NT2/D1 (cell line): ENCODE measurements around the gene TPSB2.
A peak's percentile ranks its signal among the peaks of the same experiment; 100 is the strongest.
"Not testable (repeated sequence)": the region's sequence is repeated elsewhere in the genome, so short reads cannot be mapped to it uniquely, and the experiment has no call there.

ENCODE experiments used
- DNase-seq: peaks from one replicate; pipeline ENCODE4 v3.0.0-alpha.2; 2011; ENCODE audit warnings: low read depth, low spot score
- H3K27me3 ChIP-seq: 2 replicates; pipeline ENCODE4 v1.6.0; 2011; ENCODE audit warnings: mild to moderate bottlenecking; ENCODE audit not compliant: insufficient read length, insufficient read depth
- H3K36me3 ChIP-seq: 2 replicates; pipeline ENCODE4 v1.6.1; 2011; ENCODE audit warnings: mild to moderate bottlenecking, low read length, mixed read lengths; ENCODE audit not compliant: insufficient read depth, insufficient read length
- H3K4me1 ChIP-seq: 2 replicates; pipeline ENCODE4 v1.5.1; 2011; ENCODE audit not compliant: insufficient read depth, insufficient read length
- H3K4me3 ChIP-seq: 2 replicates; pipeline ENCODE4 v1.5.1; 2011; ENCODE audit warnings: low read depth; ENCODE audit not compliant: insufficient read length
- H3K9ac ChIP-seq: 2 replicates; pipeline ENCODE4 v1.6.0; 2011; ENCODE audit warnings: low read depth; ENCODE audit not compliant: insufficient read length
- H3K9me3 ChIP-seq: 2 replicates; pipeline ENCODE4 v1.5.1; 2011; ENCODE audit warnings: mild to moderate bottlenecking, low read length; ENCODE audit not compliant: insufficient read depth
- SUZ12 ChIP-seq: IDR thresholded peaks from 2 replicates; pipeline ENCODE4 v1.6.1; 2011; ENCODE audit not compliant: insufficient read length, insufficient read depth; ENCODE audit errors: extremely low read depth
- YY1 ChIP-seq: IDR thresholded peaks from 2 replicates; pipeline ENCODE4 v1.6.1; 2011; ENCODE audit not compliant: insufficient read length, insufficient read depth
- ZNF274 ChIP-seq: IDR thresholded peaks from 2 replicates; pipeline ENCODE4 v1.6.1; 2011; ENCODE audit warnings: mild to moderate bottlenecking, low read depth, low read length

Gene TPSB2

GRCh38 chr16:1230084-1230470 lies at the start of gene TPSB2:
TPSB2 (minus strand) TSS chr16:1230184; CDS start chr16:1229951, 233 bp downstream.
- H3K36me3 ChIP-seq, DNase-seq, H3K9ac ChIP-seq, H3K4me3 ChIP-seq, H3K4me1 ChIP-seq, H3K9me3 ChIP-seq, H3K27me3 ChIP-seq: not testable (repeated sequence)

GRCh38 chr16:1279081-1279944 lies 49.3 kb upstream of the TPSB2 start:
- Histone ChIP-seq H3K36me3 (no peaks in the 10 kb centered on the region), H3K9ac (peak overlapping the region; percentile 70)

GRCh38 chr16:1278477-1278876 lies 48.5 kb upstream of the TPSB2 start:
- H3K27me3 ChIP-seq, result peaks cover 27% of the 10 kb centered on the region
- no peak overlapping the region for H3K4me3 ChIP-seq
- peaks cover 36% of the 10 kb centered on the region for H3K4me1 ChIP-seq
- H3K36me3 ChIP-seq, result no peaks in the 10 kb centered on the region
- no peaks in the 10 kb centered on the region for H3K9me3 ChIP-seq
- TF ChIP-seq SUZ12 (no peak), YY1 (no peak), ZNF274 (no peak)
- DNase-seq, result no peak
- peak overlapping the region; percentile 70 for H3K9ac ChIP-seq

More at GRCh38 chr16:1279081-1279944, 49.3 kb upstream of the TPSB2 start:
- no peak for DNase-seq
- H3K4me3 ChIP-seq, result no peak overlapping the region
- TF ChIP-seq YY1 (no peak), ZNF274 (no peak), SUZ12 (no peak)
- H3K27me3 ChIP-seq, result peaks cover 30% of the 10 kb centered on the region
- no peaks in the 10 kb centered on the region for H3K9me3 ChIP-seq
- H3K4me1 ChIP-seq, result peaks cover 42% of the 10 kb centered on the region

GRCh38 chr16:1277617-1278282 lies 47.8 kb upstream of the TPSB2 start:
- Histone ChIP-seq H3K36me3 (no peaks in the 10 kb centered on the region), H3K9ac (peak overlapping the region; percentile 32), H3K4me1 (peaks cover 33% of the 10 kb centered on the region), H3K9me3 (no peaks in the 10 kb centered on the region), H3K27me3 (peaks cover 32% of the 10 kb centered on the region), H3K4me3 (no peak overlapping the region)
- no peak for DNase-seq
- TF ChIP-seq YY1, result no peak
- TF ChIP-seq ZNF274, result no peak

DNA sequence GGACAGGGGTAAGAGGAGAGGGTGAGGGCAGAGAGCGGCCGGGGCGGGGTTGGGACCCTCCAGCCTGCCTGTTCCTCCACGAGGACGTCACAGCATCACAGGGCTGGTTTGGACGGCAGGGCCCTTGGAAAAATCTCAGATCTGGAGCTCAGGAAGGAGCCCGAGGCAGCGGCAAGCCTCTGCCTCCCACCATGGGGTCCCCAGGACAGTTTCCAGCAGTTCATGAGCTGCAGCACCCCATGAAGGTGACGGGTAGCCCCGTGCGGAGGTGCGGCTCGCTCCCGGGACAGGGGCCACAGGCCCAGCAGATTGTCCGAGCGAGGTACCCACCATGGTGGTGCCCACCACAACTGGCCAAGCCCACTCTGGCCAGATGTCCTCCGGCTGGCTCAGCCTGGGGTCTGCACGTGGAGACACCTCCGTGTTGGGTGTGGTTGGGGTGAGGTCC lies 47.2 kb upstream of the TPSB2 start:
- Histone ChIP-seq H3K9ac (no peak overlapping the region), H3K4me3 (no peak overlapping the region), H3K36me3 (no peaks in the 10 kb centered on the region), H3K27me3 (peaks cover 36% of the 10 kb centered on the region), H3K9me3 (no peaks in the 10 kb centered on the region), H3K4me1 (peaks cover 29% of the 10 kb centered on the region)
- TF ChIP-seq YY1 (no peak), SUZ12 (no peak), ZNF274 (no peak)
- no peak for DNase-seq

GRCh38 chr16:1276580-1276878 lies 46.5 kb upstream of the TPSB2 start:
- H3K36me3 ChIP-seq, result no peaks in the 10 kb centered on the region
- no peaks in the 10 kb centered on the region for H3K9me3 ChIP-seq
- peaks cover 28% of the 10 kb centered on the region for H3K4me1 ChIP-seq
- H3K9ac ChIP-seq, result no peak overlapping the region
- H3K4me3 ChIP-seq, result no peak overlapping the region
- no peak for DNase-seq
- peaks cover 33% of the 10 kb centered on the region for H3K27me3 ChIP-seq
- no peak for TF ChIP-seq YY1
- TF ChIP-seq SUZ12, result no peak
- no peak for TF ChIP-seq ZNF274

DNA sequence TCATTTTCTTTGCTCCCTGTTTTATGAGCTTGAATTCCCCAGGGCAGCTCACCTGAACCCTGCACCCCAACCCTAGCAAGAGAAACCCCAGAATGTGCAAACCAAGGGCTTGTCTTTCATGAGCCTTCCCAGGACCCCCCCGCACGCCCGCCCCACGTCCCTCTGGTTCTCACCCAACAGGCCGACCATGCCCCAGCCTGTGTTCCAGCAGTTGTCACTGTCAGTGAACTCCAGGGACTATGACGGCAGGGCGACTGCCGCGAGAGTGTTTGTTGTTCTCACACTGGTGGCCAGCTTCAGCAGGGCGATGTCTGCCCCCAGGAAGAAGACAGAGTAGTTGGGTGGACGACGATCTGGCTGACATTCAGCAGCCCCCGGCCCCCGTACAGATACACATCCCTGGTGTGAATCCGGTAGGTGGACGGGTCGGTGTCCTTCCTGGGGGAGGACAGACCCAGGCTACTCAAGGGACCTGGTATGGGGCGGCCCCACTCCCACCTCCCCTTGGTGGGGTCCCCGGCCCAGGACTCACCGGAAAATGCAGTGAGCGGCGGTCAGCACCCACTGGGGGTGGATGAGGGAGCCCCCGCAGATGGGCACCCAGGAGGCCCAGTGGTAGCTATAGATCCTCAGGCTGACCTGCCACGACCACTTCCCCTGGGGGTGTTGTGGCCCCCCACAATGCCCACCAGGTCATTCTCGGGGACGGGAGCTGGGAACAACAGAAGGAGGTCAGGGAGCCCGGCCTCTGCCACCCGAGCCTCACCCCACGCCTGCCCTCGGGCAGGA lies 46.0 kb upstream of the TPSB2 start:
- TF ChIP-seq SUZ12, result no peak
- no peak for TF ChIP-seq ZNF274
- no peak for TF ChIP-seq YY1
- DNase-seq, result no peak
- H3K27me3 ChIP-seq, result peaks cover 33% of the 10 kb centered on the region

More for the DNA sequence above, 46.0 kb upstream of the TPSB2 start:
- Histone ChIP-seq H3K36me3 (no peaks in the 10 kb centered on the region), H3K9me3 (no peaks in the 10 kb centered on the region), H3K4me1 (peaks cover 28% of the 10 kb centered on the region), H3K9ac (no peak overlapping the region), H3K4me3 (no peak overlapping the region)
